Measurements from ENCODE around the gene STUM.
A peak's percentile ranks its signal among the peaks of the same experiment; 100 is the strongest.

DNA sequence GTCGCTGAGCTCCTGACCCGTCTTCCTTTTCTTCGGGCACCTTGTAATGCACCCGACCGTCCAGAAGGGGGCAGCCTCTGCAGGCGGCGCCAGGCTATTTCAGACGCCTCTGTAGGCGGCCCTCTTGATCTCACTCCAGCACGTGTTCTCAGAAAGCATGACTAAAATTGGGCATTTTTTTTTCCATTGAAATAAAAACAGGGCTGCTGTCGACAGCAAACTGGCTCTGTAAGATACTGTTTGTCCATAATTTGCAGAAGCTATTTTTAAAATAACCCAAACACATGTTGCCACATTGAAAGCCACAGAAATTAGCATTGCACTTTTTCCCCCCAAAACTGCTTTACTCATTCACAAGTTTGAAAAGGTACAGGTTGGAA, 78.0 kb downstream of the STUM start:
- TF ChIP-seq CTCF (IDR thresholded peaks at IDR 0.05): peak; percentile 81 to 94 (median 85)
- no peak for TF ChIP-seq POLR2A (IDR thresholded peaks at IDR 0.05)
